ENCODE results near the gene ARFGAP2. TPM values are rescaled to one million over a fixed set of nuclear protein-coding genes. Genes with fewer than 3 reads are reported as not detected.

The ARFGAP2 gene
- polyA plus RNA-seq, 1 donor from 2014 or later: 213 TPM

DNA sequence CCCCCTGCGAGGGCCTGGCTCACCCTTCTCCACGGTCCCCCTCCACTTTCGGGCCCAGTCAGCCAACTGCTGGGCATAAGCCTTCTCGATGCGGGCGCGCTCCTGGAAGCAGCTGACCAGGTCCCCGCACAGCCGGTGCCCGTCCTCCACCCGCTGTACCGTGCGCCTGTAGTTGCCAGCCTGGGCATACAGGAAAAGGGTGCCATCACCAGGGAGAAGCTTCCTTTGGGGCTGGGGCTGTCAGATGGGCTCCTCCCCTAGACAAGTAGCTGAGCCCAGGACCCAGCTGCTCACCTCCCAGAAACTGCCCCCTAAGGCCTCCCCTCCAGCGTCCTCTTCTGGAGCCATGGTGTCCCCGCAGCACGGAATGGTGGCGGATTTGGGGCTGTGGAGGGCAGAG, 5.7 kb upstream of the ARFGAP2 start:
- Histone ChIP-seq H3K9me3 (ENCODE audit: low read length) (no peaks in the 10 kb centered on the region), H3K9me2 (ENCODE audit: insufficient read depth, low read length) (no peaks in the 10 kb centered on the region), H3K27ac (ENCODE audit: low read length) (no peak overlapping the region), H3K4me3 (ENCODE audit: low read length) (no peak overlapping the region), H4K20me1 (ENCODE audit: insufficient read depth) (no peaks in the 10 kb centered on the region), H3F3A (ENCODE audit: insufficient read depth, low read length, poor library complexity, severe bottlenecking) (no peaks in the 10 kb centered on the region), H3K36me3 (ENCODE audit: insufficient read depth, low read length) (no peaks in the 10 kb centered on the region), H3K9ac (ENCODE audit: low read length) (no peak overlapping the region), H3K79me2 (replicated peaks; ENCODE audit: insufficient read depth, low read length) (no peaks in the 10 kb centered on the region), H3K4me2 (ENCODE audit: low read length) (no peak overlapping the region), H3K27me3 (ENCODE audit: insufficient read depth, low read depth, low read length) (peaks cover 31% of the 10 kb centered on the region), H2AFZ (ENCODE audit: low read depth, low read length) (no peak overlapping the region)
- TF ChIP-seq, protein P1, sequence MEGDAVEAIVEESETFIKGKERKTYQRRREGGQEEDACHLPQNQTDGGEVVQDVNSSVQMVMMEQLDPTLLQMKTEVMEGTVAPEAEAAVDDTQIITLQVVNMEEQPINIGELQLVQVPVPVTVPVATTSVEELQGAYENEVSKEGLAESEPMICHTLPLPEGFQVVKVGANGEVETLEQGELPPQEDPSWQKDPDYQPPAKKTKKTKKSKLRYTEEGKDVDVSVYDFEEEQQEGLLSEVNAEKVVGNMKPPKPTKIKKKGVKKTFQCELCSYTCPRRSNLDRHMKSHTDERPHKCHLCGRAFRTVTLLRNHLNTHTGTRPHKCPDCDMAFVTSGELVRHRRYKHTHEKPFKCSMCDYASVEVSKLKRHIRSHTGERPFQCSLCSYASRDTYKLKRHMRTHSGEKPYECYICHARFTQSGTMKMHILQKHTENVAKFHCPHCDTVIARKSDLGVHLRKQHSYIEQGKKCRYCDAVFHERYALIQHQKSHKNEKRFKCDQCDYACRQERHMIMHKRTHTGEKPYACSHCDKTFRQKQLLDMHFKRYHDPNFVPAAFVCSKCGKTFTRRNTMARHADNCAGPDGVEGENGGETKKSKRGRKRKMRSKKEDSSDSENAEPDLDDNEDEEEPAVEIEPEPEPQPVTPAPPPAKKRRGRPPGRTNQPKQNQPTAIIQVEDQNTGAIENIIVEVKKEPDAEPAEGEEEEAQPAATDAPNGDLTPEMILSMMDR (IDR thresholded peaks at IDR 0.05; ENCODE audit: poor library complexity, severe bottlenecking): no peak
- TF ChIP-seq EP300 (conservative IDR thresholded peaks at IDR 0.05; ENCODE audit: poor library complexity, severe bottlenecking): no peak
- TF ChIP-seq MXI1 (conservative IDR thresholded peaks at IDR 0.05; ENCODE audit: poor library complexity, severe bottlenecking): no peak
- no peak for TF ChIP-seq POLR2AphosphoS5 (IDR thresholded peaks at IDR 0.05)
- no peak for TF ChIP-seq SMC3 (conservative IDR thresholded peaks at IDR 0.05; ENCODE audit: poor library complexity)
- TF ChIP-seq, protein P2, sequence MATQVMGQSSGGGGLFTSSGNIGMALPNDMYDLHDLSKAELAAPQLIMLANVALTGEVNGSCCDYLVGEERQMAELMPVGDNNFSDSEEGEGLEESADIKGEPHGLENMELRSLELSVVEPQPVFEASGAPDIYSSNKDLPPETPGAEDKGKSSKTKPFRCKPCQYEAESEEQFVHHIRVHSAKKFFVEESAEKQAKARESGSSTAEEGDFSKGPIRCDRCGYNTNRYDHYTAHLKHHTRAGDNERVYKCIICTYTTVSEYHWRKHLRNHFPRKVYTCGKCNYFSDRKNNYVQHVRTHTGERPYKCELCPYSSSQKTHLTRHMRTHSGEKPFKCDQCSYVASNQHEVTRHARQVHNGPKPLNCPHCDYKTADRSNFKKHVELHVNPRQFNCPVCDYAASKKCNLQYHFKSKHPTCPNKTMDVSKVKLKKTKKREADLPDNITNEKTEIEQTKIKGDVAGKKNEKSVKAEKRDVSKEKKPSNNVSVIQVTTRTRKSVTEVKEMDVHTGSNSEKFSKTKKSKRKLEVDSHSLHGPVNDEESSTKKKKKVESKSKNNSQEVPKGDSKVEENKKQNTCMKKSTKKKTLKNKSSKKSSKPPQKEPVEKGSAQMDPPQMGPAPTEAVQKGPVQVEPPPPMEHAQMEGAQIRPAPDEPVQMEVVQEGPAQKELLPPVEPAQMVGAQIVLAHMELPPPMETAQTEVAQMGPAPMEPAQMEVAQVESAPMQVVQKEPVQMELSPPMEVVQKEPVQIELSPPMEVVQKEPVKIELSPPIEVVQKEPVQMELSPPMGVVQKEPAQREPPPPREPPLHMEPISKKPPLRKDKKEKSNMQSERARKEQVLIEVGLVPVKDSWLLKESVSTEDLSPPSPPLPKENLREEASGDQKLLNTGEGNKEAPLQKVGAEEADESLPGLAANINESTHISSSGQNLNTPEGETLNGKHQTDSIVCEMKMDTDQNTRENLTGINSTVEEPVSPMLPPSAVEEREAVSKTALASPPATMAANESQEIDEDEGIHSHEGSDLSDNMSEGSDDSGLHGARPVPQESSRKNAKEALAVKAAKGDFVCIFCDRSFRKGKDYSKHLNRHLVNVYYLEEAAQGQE (IDR thresholded peaks at IDR 0.05; ENCODE audit: borderline replicate concordance): no peak

DNA sequence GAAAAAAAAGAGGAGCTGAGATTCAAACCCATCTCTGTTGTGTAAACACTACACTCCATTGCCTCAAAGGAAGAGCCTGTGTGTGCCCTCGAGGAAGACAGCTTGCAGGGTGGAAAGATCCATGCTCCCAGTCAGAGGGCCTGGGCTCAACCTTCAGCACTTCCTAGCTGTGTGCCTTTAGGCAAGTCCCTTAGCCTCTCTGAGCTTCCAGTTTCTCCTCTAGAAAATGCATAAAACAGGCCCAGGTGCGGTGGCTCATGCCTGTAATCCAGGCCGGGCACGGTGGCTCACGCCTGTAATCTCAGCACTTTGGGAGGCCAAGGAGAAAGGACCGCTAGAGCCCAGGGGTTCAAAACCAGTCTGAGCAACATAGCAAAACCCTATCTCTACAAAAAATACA, 4.6 kb upstream of the ARFGAP2 start:
- Histone ChIP-seq H3K9ac (ENCODE audit: low read length) (no peak overlapping the region), H2AFZ (ENCODE audit: low read depth, low read length) (no peak overlapping the region), H3K27me3 (ENCODE audit: insufficient read depth, low read depth, low read length) (peaks cover 21% of the 10 kb centered on the region), H3K4me2 (ENCODE audit: low read length) (no peak overlapping the region), H3F3A (ENCODE audit: insufficient read depth, low read length, poor library complexity, severe bottlenecking) (no peaks in the 10 kb centered on the region), H3K4me3 (ENCODE audit: low read length) (no peak overlapping the region), H3K9me2 (ENCODE audit: insufficient read depth, low read length) (no peaks in the 10 kb centered on the region), H3K27ac (ENCODE audit: low read length) (no peak overlapping the region), H3K9me3 (ENCODE audit: low read length) (no peaks in the 10 kb centered on the region), H3K36me3 (ENCODE audit: insufficient read depth, low read length) (no peaks in the 10 kb centered on the region), H4K20me1 (ENCODE audit: insufficient read depth) (no peaks in the 10 kb centered on the region), H3K79me2 (replicated peaks; ENCODE audit: insufficient read depth, low read length) (peaks cover 3% of the 10 kb centered on the region)
- TF ChIP-seq RAD21 (conservative IDR thresholded peaks at IDR 0.05) (no peak), SMC3 (conservative IDR thresholded peaks at IDR 0.05; ENCODE audit: poor library complexity) (no peak), EP300 (conservative IDR thresholded peaks at IDR 0.05; ENCODE audit: poor library complexity, severe bottlenecking) (no peak)

DNA sequence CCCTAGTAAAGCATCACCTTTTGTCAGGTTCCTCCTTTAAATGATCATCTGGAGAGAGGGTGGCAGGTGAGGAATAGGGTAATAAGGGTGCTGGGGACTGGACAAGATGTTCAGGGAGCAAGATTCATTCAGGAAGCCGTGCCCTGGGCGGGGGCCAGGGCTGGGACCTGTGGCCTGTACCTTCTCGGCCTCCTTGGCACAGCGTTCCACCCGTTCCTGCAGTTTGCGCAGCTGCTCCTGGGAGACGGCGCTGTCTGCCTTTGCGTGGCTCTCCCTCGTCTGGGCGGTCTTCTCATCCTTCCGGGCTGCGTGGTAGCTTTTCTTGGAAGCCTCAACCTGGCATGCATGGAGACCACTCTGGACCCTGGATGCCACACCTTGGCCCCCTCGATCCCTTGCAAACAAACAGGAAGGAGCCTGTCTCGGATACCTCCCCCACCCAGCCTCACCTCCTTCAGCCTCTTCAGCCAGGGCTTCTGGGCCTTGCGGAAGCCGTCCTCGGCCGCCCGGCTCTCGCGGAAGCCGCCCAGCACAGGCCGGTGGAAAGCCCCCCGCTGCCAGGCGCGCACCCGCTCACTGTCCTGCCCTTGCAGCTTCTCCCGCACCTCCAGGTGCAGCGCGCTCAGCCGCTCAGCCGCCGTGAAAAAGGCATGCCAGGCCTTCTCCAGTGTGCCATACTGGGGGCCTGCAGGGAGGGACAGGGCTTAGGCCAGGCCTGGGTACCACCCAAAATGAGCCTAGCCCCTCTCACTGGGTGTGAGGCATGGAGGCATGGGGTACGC, 3.5 kb upstream of the ARFGAP2 start:
- Histone ChIP-seq H3K4me2 (ENCODE audit: low read length) (no peak overlapping the region), H3K4me3 (ENCODE audit: low read length) (no peak overlapping the region), H3K27me3 (ENCODE audit: insufficient read depth, low read depth, low read length) (peaks cover 11% of the 10 kb centered on the region), H3K9me2 (ENCODE audit: insufficient read depth, low read length) (no peaks in the 10 kb centered on the region), H3K9me3 (ENCODE audit: low read length) (no peaks in the 10 kb centered on the region), H3K79me2 (replicated peaks; ENCODE audit: insufficient read depth, low read length) (peaks cover 14% of the 10 kb centered on the region), H3K27ac (ENCODE audit: low read length) (no peak overlapping the region), H2AFZ (ENCODE audit: low read depth, low read length) (no peak overlapping the region), H3F3A (ENCODE audit: insufficient read depth, low read length, poor library complexity, severe bottlenecking) (no peaks in the 10 kb centered on the region), H3K9ac (ENCODE audit: low read length) (no peak overlapping the region), H4K20me1 (ENCODE audit: insufficient read depth) (no peaks in the 10 kb centered on the region), H3K36me3 (ENCODE audit: insufficient read depth, low read length) (no peaks in the 10 kb centered on the region)
- TF ChIP-seq POLR2AphosphoS5 (IDR thresholded peaks at IDR 0.05) (no peak), EZH2 (IDR thresholded peaks at IDR 0.05; ENCODE audit: borderline replicate concordance, insufficient read depth, low read length, poor library complexity, severe bottlenecking) (no peak), SMC3 (conservative IDR thresholded peaks at IDR 0.05; ENCODE audit: poor library complexity) (no peak), TAF1 (IDR thresholded peaks at IDR 0.05; ENCODE audit: low read depth) (no peak), MXI1 (conservative IDR thresholded peaks at IDR 0.05; ENCODE audit: poor library complexity, severe bottlenecking) (no peak), EP300 (conservative IDR thresholded peaks at IDR 0.05; ENCODE audit: poor library complexity, severe bottlenecking) (no peak), RAD21 (conservative IDR thresholded peaks at IDR 0.05) (no peak)
- TF ChIP-seq, protein P2 (IDR thresholded peaks at IDR 0.05; ENCODE audit: borderline replicate concordance): no peak
- TF ChIP-seq, protein P1 (IDR thresholded peaks at IDR 0.05; ENCODE audit: poor library complexity, severe bottlenecking): no peak
